GM23248 (cell line): ENCODE measurements around the gene GABBR1. TPM values are rescaled to one million over a fixed set of nuclear protein-coding genes. Genes with fewer than 3 reads are reported as not detected.
A peak's percentile ranks its signal among the peaks of the same experiment; 100 is the strongest.

Experiments
- DNase-seq: peaks from one replicate; pipeline ENCODE4 v3.0.0-alpha.2; 2015
- H2AFZ ChIP-seq: fragments of 200-600 bp; sonication (generic); 2 replicates; pipeline ENCODE4 v1.6.1; 2016; ENCODE audit warnings: antibody characterized with exemption
- H3F3A ChIP-seq: fragments of 200-600 bp; sonication (generic); 2 replicates; pipeline ENCODE4 v1.6.1; 2016; ENCODE audit warnings: mild to moderate bottlenecking, antibody characterized with exemption, mixed run types; ENCODE audit not compliant: insufficient read depth
- H3K27ac ChIP-seq: fragments of 200-600 bp; sonication (generic); 2 replicates; pipeline ENCODE4 v1.5.1; 2016; ENCODE audit warnings: mild to moderate bottlenecking
- H3K27me3 ChIP-seq: fragments of 200-600 bp; sonication (generic); replicated peaks from 2 replicates; pipeline ENCODE4 v1.6.1; 2016; ENCODE audit warnings: mild to moderate bottlenecking; ENCODE audit not compliant: insufficient read depth
- H3K36me3 ChIP-seq: fragments of 200-600 bp; sonication (generic); 2 replicates; pipeline ENCODE4 v1.6.1; 2016; ENCODE audit warnings: low read depth, mild to moderate bottlenecking
- H3K4me1 ChIP-seq: fragments of 200-600 bp; sonication (generic); 2 replicates; pipeline ENCODE4 v1.6.1; 2016; ENCODE audit warnings: mild to moderate bottlenecking; ENCODE audit not compliant: insufficient read depth
- H3K4me2 ChIP-seq: fragments of 200-600 bp; sonication (generic); one replicate; pipeline ENCODE4 v1.6.1; 2016; ENCODE audit warnings: mild to moderate bottlenecking; ENCODE audit not compliant: unreplicated experiment
- H3K4me3 ChIP-seq: fragments of 200-600 bp; sonication (generic); 2 replicates; pipeline ENCODE4 v1.5.1; 2016; ENCODE audit warnings: mild to moderate bottlenecking
- H3K79me2 ChIP-seq: fragments of 200-600 bp; sonication (generic); 2 replicates; pipeline ENCODE4 v1.6.1; 2016; ENCODE audit warnings: mild to moderate bottlenecking; ENCODE audit not compliant: insufficient read depth
- H3K9ac ChIP-seq: fragments of 200-600 bp; sonication (generic); 2 replicates; pipeline ENCODE4 v1.6.1; 2016; ENCODE audit warnings: mild to moderate bottlenecking
- H3K9me2 ChIP-seq: fragments of 200-600 bp; sonication (generic); 2 replicates; pipeline ENCODE4 v1.6.1; 2016; ENCODE audit warnings: mixed run types, mild to moderate bottlenecking, moderate library complexity; ENCODE audit not compliant: insufficient read depth
- H3K9me3 ChIP-seq: fragments of 200-600 bp; sonication (generic); one replicate; pipeline ENCODE4 v1.6.1; 2017; ENCODE audit warnings: low read depth
- H4K20me1 ChIP-seq: fragments of 200-600 bp; sonication (generic); 2 replicates; pipeline ENCODE4 v1.6.0; 2016; ENCODE audit not compliant: insufficient read depth
- EZH2 ChIP-seq: fragments of 200-600 bp; sonication (generic); IDR thresholded peaks from 2 replicates; pipeline ENCODE4 v1.6.1; 2018; ENCODE audit warnings: antibody characterized with exemption, mild to moderate bottlenecking; ENCODE audit not compliant: insufficient read depth, poor library complexity, severe bottlenecking
- EZH2phosphoT487 ChIP-seq: fragments of 200-600 bp; sonication (generic); IDR thresholded peaks from 2 replicates; pipeline ENCODE4 v1.6.1; 2018; ENCODE audit warnings: antibody characterized with exemption, moderate library complexity, mild to moderate bottlenecking, low read depth; ENCODE audit not compliant: insufficient read depth
- WGBS, 2 experiments: methylation state at CpG; one replicate each; pipeline ENCODE4 v1.1.6; 2015 to 2017; ENCODE audit warnings: low lambda C conversion rate in 2 of 2, low coverage in 1 of 2; ENCODE audit errors: missing lambda C conversion rate in 2 of 2; 5-methylcytosine and 5-hydroxymethylcytosine counted together
- in situ Hi-C: fragments of 300-500 bp; cut with MboI; formaldehyde crosslinking; loops from 2 replicates; pipeline ENCODE4 v1.15.0; 2020
- polyA plus RNA-seq: library from polyadenylated mRNA; unstranded; fragments of >200 nt; fragmentation: Nextera tagmentation; extraction: Ambion mirVana; gene quantifications from 2 replicates; pipeline ENCODE4 v1.2.1, GENCODE V29; 2016
- total RNA-seq: library from RNA; depleted of rRNA; stranded (reverse); fragments of >200 nt; shearing (Covaris generic); gene quantifications from 2 replicates; pipeline ENCODE4 v1.2.3, GENCODE V29; 2014

GABBR1 gene
- total and polyA plus RNA-seq, 2 experiments from 2014 or later = 5.3 to 6.1 TPM

- Histone ChIP-seq H3K9me3 (no peaks in the 10 kb centered on the region), H3K79me2 (no peaks in the 10 kb centered on the region), H3K27me3 (no peaks in the 10 kb centered on the region), H3K4me1 (no peaks in the 10 kb centered on the region), H3K9me2 (no peaks in the 10 kb centered on the region), H3K9ac (no peak overlapping the region), H3K27ac (no peak overlapping the region), H2AFZ (peak overlapping the region; percentile 48; the same call in 1 of the 2 replicates), H3K36me3 (no peaks in the 10 kb centered on the region), H4K20me1 (no peaks in the 10 kb centered on the region), H3K4me3 (no peak overlapping the region), H3F3A (no peaks in the 10 kb centered on the region), H3K4me2 (no peak overlapping the region)
- no peak for DNase-seq
- TF ChIP-seq EZH2 (no peak), EZH2phosphoT487 (no peak)
- WGBS, 2 experiments = 25 to 31% methylated on average over 3 of the region's 3 CpGs
- in situ Hi-C loops = no loop called here
Measured at GRCh38 chr6:29641430-29642148, 8.6 kb upstream of the GABBR1 start.

GRCh38 chr6:29637247-29637646, 4.3 kb upstream of the GABBR1 start:
- Histone ChIP-seq H3F3A (no peaks in the 10 kb centered on the region), H3K4me2 (no peak overlapping the region), H3K4me1 (no peaks in the 10 kb centered on the region), H3K9ac (no peak overlapping the region), H3K4me3 (no peak overlapping the region), H3K79me2 (no peaks in the 10 kb centered on the region), H3K27ac (no peak overlapping the region), H3K27me3 (no peaks in the 10 kb centered on the region), H3K36me3 (no peaks in the 10 kb centered on the region), H3K9me2 (no peaks in the 10 kb centered on the region), H4K20me1 (no peaks in the 10 kb centered on the region), H2AFZ (no peak overlapping the region), H3K9me3 (no peaks in the 10 kb centered on the region)
- TF ChIP-seq EZH2 (no peak), EZH2phosphoT487 (no peak)
- in situ Hi-C loops = no loop called here
- 82 to 84% methylated on average over 9 of the region's 9 CpGs for WGBS, 2 experiments
- DNase-seq = no peak

- Histone ChIP-seq H3K4me3 (peak overlapping the region; percentile 83), H2AFZ (peak overlapping the region; percentile 81), H3K9me3 (no peaks in the 10 kb centered on the region), H3K27ac (no peak overlapping the region), H3K9ac (peak overlapping the region; percentile 74), H3F3A (no peaks in the 10 kb centered on the region), H3K4me1 (peaks cover 5% of the 10 kb centered on the region; the same call in 1 of the 2 replicates), H3K36me3 (no peaks in the 10 kb centered on the region), H3K79me2 (peaks cover 22% of the 10 kb centered on the region), H4K20me1 (no peaks in the 10 kb centered on the region), H3K27me3 (no peaks in the 10 kb centered on the region), H3K4me2 (peak overlapping the region; percentile 81), H3K9me2 (no peaks in the 10 kb centered on the region)
- 27 to 34% methylated on average over 7 to 9 of the region's 9 CpGs for WGBS, 2 experiments
- in situ Hi-C loops = no loop called here
- DNase-seq = no peak
- TF ChIP-seq EZH2 (no peak), EZH2phosphoT487 (no peak)
Measured at GRCh38 chr6:29633534-29633905, 537 bp upstream of the GABBR1 start.

- H3K4me2 ChIP-seq = peak overlapping the region; percentile 81
- in situ Hi-C loops = no loop called here
- H4K20me1 ChIP-seq = no peaks in the 10 kb centered on the region
- H3K4me3 ChIP-seq = peak overlapping the region; percentile 83
- TF ChIP-seq EZH2phosphoT487 = no peak
- no peak for TF ChIP-seq EZH2
- peak overlapping the region; percentile 81 for H2AFZ ChIP-seq
- peaks cover 5% of the 10 kb centered on the region; the same call in 1 of the 2 replicates for H3K4me1 ChIP-seq
- 4 to 11% methylated on average over 22 to 52 of the region's 53 CpGs for WGBS, 2 experiments
- no peaks in the 10 kb centered on the region for H3K9me2 ChIP-seq
- DNase-seq = peak; percentile 58
- H3K79me2 ChIP-seq = peaks cover 22% of the 10 kb centered on the region
- H3K36me3 ChIP-seq = no peaks in the 10 kb centered on the region
- H3F3A ChIP-seq = no peaks in the 10 kb centered on the region
- H3K9ac ChIP-seq = peak overlapping the region; percentile 74
- no peaks in the 10 kb centered on the region for H3K9me3 ChIP-seq
- no peak overlapping the region for H3K27ac ChIP-seq
- no peaks in the 10 kb centered on the region for H3K27me3 ChIP-seq
Measured at GRCh38 chr6:29631860-29632731, 887 bp downstream of the GABBR1 start.
